HG02610 (cell line): ENCODE measurements around the gene GPR35.

Source experiments
- ATAC-seq: cut with Tn5 transposase; IDR thresholded peaks from one replicate; pipeline ENCODE4 v1.9.1; 2021; ENCODE audit warnings: mild to moderate bottlenecking, moderate library complexity; ENCODE audit not compliant: unreplicated experiment

Gene GPR35

GRCh38 chr2:240622531-240623235 is 2.6 kb upstream of the GPR35 start:
- no peak for ATAC-seq

- no peak for ATAC-seq
Measured at GRCh38 chr2:240623531-240624010, 1.7 kb upstream of the GPR35 start.

- no peak for ATAC-seq
Measured at GRCh38 chr2:240624011-240624949, 1.0 kb upstream of the GPR35 start.

GRCh38 chr2:240626531-240627300 is 1.4 kb downstream of the GPR35 start:
- ATAC-seq, result no peak

GRCh38 chr2:240627736-240628506 is 2.6 kb downstream of the GPR35 start:
- ATAC-seq, result no peak

GRCh38 chr2:240628507-240628807 is 3.2 kb downstream of the GPR35 start:
- ATAC-seq, result no peak

GRCh38 chr2:240628808-240629618 is 3.7 kb downstream of the GPR35 start:
- no peak for ATAC-seq

- no peak for ATAC-seq
Measured at GRCh38 chr2:240629619-240629967, 4.3 kb downstream of the GPR35 start.

- no peak for ATAC-seq
Measured at GRCh38 chr2:240629968-240630770, 4.9 kb downstream of the GPR35 start.

GRCh38 chr2:240630771-240631547 is 5.7 kb downstream of the GPR35 start:
- no peak for ATAC-seq

- ATAC-seq, result no peak
Measured at GRCh38 chr2:240631548-240632305, 6.4 kb downstream of the GPR35 start.

GRCh38 chr2:240632306-240632721 is 7.0 kb downstream of the GPR35 start:
- no peak for ATAC-seq

- no peak for ATAC-seq
Measured at GRCh38 chr2:240635121-240635997, 10.1 kb downstream of the GPR35 start.

GRCh38 chr2:240635998-240636547 is 10.8 kb downstream of the GPR35 start:
- ATAC-seq, result no peak

GRCh38 chr2:240636563-240637115 is 11.4 kb downstream of the GPR35 start:
- ATAC-seq, result no peak
